Natural killer cell (primary cell): ENCODE data around the gene CYP4F8. TPM values are rescaled to one million over a fixed set of nuclear protein-coding genes. Genes with fewer than 3 reads are reported as not detected.
A peak's percentile ranks its signal among the peaks of the same experiment; 100 is the strongest.

ENCODE experiments used
- ATAC-seq, 3 donors: fragments of 150-1000 bp in 2 of 3; fragments of 200-7000 bp in 1 of 3; cut with Tn5 transposase; 1 replicate in 1 of 3; 2 replicates in 2 of 3; pipeline ENCODE4 v1.10.0; 2021; ENCODE audit warnings: mild to moderate bottlenecking in 2 of 3, moderate library complexity in 2 of 3
- DNase-seq, 2 donors: peaks; one replicate each; pipeline versions ENCODE4 v3.0.0 to v3.0.0-alpha.2; 2013 to 2021; ENCODE audit warnings: mixed read lengths in 1 of 2
- H3K27ac ChIP-seq: one replicate; pipeline ENCODE4 v1.5.1; 2013; ENCODE audit warnings: mild to moderate bottlenecking, low read length
- H3K27me3 ChIP-seq: one replicate; pipeline ENCODE4 v1.6.1; 2013; ENCODE audit warnings: low read length; ENCODE audit not compliant: control insufficient read depth, insufficient read depth
- H3K36me3 ChIP-seq: one replicate; pipeline ENCODE4 v1.6.1; 2013; ENCODE audit warnings: low read length; ENCODE audit not compliant: control insufficient read depth, insufficient read depth
- H3K4me1 ChIP-seq: one replicate; pipeline ENCODE4 v1.6.1; 2013; ENCODE audit warnings: low read length; ENCODE audit not compliant: control insufficient read depth, insufficient read depth
- H3K4me3 ChIP-seq: one replicate; pipeline ENCODE4 v1.5.1; 2013; ENCODE audit warnings: low read length
- H3K9me3 ChIP-seq: one replicate; pipeline ENCODE4 v1.6.1; 2013; ENCODE audit warnings: low read length; ENCODE audit not compliant: control insufficient read depth, insufficient read depth
- H3K27ac Mint-ChIP-seq, 2 donors: one replicate each; pipeline ENCODE4 v1.8.0; 2022; ENCODE audit warnings: mild to moderate bottlenecking in 2 of 2, mixed read lengths in 2 of 2, moderate library complexity in 1 of 2
- H3K27me3 Mint-ChIP-seq, 2 donors: one replicate each; pipeline ENCODE4 v1.8.0; 2022; ENCODE audit warnings: low read depth in 2 of 2, mixed read lengths in 2 of 2
- H3K36me3 Mint-ChIP-seq: one replicate; pipeline ENCODE4 v1.8.0; 2022; ENCODE audit warnings: mixed read lengths
- H3K4me1 Mint-ChIP-seq, 2 donors: one replicate each; pipeline ENCODE4 v1.8.0; 2022; ENCODE audit warnings: mixed read lengths in 2 of 2
- H3K4me3 Mint-ChIP-seq: one replicate; pipeline ENCODE4 v1.8.0; 2022; ENCODE audit warnings: mild to moderate bottlenecking, moderate library complexity, mixed read lengths
- H3K9me3 Mint-ChIP-seq, 2 donors: one replicate each; pipeline ENCODE4 v1.8.0; 2022; ENCODE audit warnings: mixed read lengths in 2 of 2
- WGBS: methylation state at CpG from one replicate; pipeline ENCODE4 v1.1.7; 2013; ENCODE audit warnings: missing lambda C conversion rate; ENCODE audit not compliant: insufficient coverage; 5-methylcytosine and 5-hydroxymethylcytosine counted together
- intact Hi-C: fragments of 100-400 bp; cut with micrococcal nuclease; formaldehyde crosslinking; loops from one replicate; pipeline ENCODE4 v1.14.2; 2022
- total RNA-seq, 4 donors: library from RNA; stranded (reverse); fragments of 120-200 nt in 1 of 4; gene quantifications; one replicate each; pipeline versions ENCODE4 v1.2.3 to v1.2.4, GENCODE V29; 2013 to 2022
- TF ChIP-seq, protein P1 (sequence below): fragments of 200-600 bp; IDR thresholded peaks from one replicate; pipeline ENCODE4 v1.8.0; 2022; ENCODE audit warnings: antibody characterized with exemption

The CYP4F8 gene
- total RNA-seq, 3 donors from 2014 or later (not counting 1 experiment from before 2014, with no cell fraction given) = not detected

GRCh38 chr19:15640904-15641597 is 26.0 kb downstream of the CYP4F8 start:
- H3K4me3 Mint-ChIP-seq = no peak overlapping the region
- Histone ChIP-seq H3K4me3 (no peak overlapping the region), H3K4me1 (peaks cover 13% of the 10 kb centered on the region), H3K36me3 (no peaks in the 10 kb centered on the region), H3K27ac (no peak overlapping the region), H3K27me3 (no peaks in the 10 kb centered on the region), H3K9me3 (no peaks in the 10 kb centered on the region)
- H3K9me3 Mint-ChIP-seq = no peaks in the 10 kb centered on the region
- peaks cover 4 to 7% of the 10 kb centered on the region in 2 donors for H3K27me3 Mint-ChIP-seq
- WGBS = 72% methylated on average over 12 of the region's 12 CpGs
- TF ChIP-seq, protein P1, sequence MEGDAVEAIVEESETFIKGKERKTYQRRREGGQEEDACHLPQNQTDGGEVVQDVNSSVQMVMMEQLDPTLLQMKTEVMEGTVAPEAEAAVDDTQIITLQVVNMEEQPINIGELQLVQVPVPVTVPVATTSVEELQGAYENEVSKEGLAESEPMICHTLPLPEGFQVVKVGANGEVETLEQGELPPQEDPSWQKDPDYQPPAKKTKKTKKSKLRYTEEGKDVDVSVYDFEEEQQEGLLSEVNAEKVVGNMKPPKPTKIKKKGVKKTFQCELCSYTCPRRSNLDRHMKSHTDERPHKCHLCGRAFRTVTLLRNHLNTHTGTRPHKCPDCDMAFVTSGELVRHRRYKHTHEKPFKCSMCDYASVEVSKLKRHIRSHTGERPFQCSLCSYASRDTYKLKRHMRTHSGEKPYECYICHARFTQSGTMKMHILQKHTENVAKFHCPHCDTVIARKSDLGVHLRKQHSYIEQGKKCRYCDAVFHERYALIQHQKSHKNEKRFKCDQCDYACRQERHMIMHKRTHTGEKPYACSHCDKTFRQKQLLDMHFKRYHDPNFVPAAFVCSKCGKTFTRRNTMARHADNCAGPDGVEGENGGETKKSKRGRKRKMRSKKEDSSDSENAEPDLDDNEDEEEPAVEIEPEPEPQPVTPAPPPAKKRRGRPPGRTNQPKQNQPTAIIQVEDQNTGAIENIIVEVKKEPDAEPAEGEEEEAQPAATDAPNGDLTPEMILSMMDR = no peak
- ATAC-seq = no peak
- no peaks in the 10 kb centered on the region for H3K4me1 Mint-ChIP-seq
- H3K36me3 Mint-ChIP-seq = no peaks in the 10 kb centered on the region
- no peak for DNase-seq
- no peak overlapping the region for H3K27ac Mint-ChIP-seq
- intact Hi-C loops = no loop called here

GRCh38 chr19:15641901-15642491 is 27.0 kb downstream of the CYP4F8 start:
- peak in 1 of 3 donors; percentile 71 for ATAC-seq
- H3K27ac Mint-ChIP-seq = no peak overlapping the region
- H3K27ac ChIP-seq = no peak overlapping the region

GRCh38 chr19:15642807-15643206 is 27.8 kb downstream of the CYP4F8 start:
- H3K4me1 ChIP-seq = peaks cover 13% of the 10 kb centered on the region
- H3K4me1 Mint-ChIP-seq = no peaks in the 10 kb centered on the region

More at GRCh38 chr19:15641901-15642491, 27.0 kb downstream of the CYP4F8 start:
- intact Hi-C loops = no loop called here
- no peak for DNase-seq
- Histone ChIP-seq H3K27me3 (no peaks in the 10 kb centered on the region), H3K36me3 (no peaks in the 10 kb centered on the region), H3K4me3 (no peak overlapping the region), H3K4me1 (peaks cover 13% of the 10 kb centered on the region), H3K9me3 (no peaks in the 10 kb centered on the region)
- WGBS = 50% methylated on average over 4 of the region's 5 CpGs
- Mint-ChIP-seq H3K27me3 (peaks cover 2 to 11% of the 10 kb centered on the region in 2 donors), H3K4me1 (no peaks in the 10 kb centered on the region), H3K9me3 (no peaks in the 10 kb centered on the region), H3K4me3 (no peak overlapping the region), H3K36me3 (no peaks in the 10 kb centered on the region)
- TF ChIP-seq, protein P1 = no peak

More at GRCh38 chr19:15642807-15643206, 27.8 kb downstream of the CYP4F8 start:
- Histone ChIP-seq H3K36me3 (no peaks in the 10 kb centered on the region), H3K9me3 (no peaks in the 10 kb centered on the region), H3K27me3 (no peaks in the 10 kb centered on the region), H3K4me3 (no peak overlapping the region), H3K27ac (no peak overlapping the region)
- TF ChIP-seq, protein P1 = no peak
- DNase-seq (no peak), ATAC-seq (no peak)
- intact Hi-C loops = no loop called here
- H3K9me3 Mint-ChIP-seq = no peaks in the 10 kb centered on the region
- peaks cover 2 to 6% of the 10 kb centered on the region in 2 donors for H3K27me3 Mint-ChIP-seq
- H3K36me3 Mint-ChIP-seq = no peaks in the 10 kb centered on the region
- no peak overlapping the region for H3K4me3 Mint-ChIP-seq
- H3K27ac Mint-ChIP-seq = no peak overlapping the region
